ENCODE data around the gene CAP2.
"Not testable (repeated sequence)": the region's sequence is repeated elsewhere in the genome, so short reads cannot be mapped to it uniquely, and the experiment has no call there.

Gene CAP2

DNA sequence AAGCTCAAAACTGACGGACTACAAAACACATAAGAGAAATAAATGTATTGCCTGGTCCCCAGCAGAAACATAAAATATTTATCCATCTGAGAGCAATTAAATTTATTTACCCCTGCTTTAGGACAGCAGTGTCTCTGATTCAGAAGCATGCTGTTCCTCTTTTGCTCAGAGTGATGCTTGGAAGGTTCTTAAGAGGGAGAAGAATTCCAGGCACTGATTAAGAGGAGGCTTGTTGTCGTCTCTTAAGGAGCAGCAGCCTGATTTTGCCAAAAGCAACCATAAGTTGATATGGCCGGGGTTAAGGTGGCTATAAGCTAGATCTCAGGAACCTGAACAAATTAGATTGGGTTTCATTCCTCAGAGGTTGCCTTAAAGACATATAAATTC lies 25.8 kb downstream of the CAP2 start:
- no peak overlapping the region for H3K27ac ChIP-seq
- TF ChIP-seq, protein P1, sequence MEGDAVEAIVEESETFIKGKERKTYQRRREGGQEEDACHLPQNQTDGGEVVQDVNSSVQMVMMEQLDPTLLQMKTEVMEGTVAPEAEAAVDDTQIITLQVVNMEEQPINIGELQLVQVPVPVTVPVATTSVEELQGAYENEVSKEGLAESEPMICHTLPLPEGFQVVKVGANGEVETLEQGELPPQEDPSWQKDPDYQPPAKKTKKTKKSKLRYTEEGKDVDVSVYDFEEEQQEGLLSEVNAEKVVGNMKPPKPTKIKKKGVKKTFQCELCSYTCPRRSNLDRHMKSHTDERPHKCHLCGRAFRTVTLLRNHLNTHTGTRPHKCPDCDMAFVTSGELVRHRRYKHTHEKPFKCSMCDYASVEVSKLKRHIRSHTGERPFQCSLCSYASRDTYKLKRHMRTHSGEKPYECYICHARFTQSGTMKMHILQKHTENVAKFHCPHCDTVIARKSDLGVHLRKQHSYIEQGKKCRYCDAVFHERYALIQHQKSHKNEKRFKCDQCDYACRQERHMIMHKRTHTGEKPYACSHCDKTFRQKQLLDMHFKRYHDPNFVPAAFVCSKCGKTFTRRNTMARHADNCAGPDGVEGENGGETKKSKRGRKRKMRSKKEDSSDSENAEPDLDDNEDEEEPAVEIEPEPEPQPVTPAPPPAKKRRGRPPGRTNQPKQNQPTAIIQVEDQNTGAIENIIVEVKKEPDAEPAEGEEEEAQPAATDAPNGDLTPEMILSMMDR (IDR thresholded peaks at IDR 0.05), result no peak
- H3K9me3 ChIP-seq, result no peaks in the 10 kb centered on the region
- peaks cover 29% of the 10 kb centered on the region for H3K27me3 ChIP-seq
- no peak overlapping the region for H3K4me3 ChIP-seq (ENCODE audit: low read depth in 1 of 2, low read length in 1 of 2)
- no peaks in the 10 kb centered on the region for H3K36me3 ChIP-seq
- H3K4me1 ChIP-seq (ENCODE audit: control insufficient read depth in 1 of 2, insufficient read depth in 1 of 2, low read depth in 1 of 2, low read length in 1 of 2), result no peaks in the 10 kb centered on the region

DNA sequence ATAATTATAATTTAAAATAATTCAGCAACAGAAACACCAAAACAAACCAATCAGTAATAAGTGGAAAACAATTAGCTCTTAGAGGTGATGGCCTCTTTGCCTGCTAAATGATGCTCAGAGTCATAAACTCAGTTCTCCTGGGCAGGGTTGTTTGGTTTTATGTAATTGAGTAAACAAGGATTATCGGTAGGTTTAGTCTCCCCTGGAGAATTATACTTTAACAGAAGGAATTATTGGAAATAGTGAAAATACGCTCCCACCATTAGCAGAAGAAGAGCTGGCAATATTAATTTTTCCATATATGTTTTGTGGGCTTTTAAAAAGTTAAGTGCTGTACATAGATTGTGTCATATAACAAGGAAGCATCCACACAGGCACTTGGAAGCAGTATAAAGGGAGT lies 27.0 kb downstream of the CAP2 start:
- no peaks in the 10 kb centered on the region for H3K9me3 ChIP-seq
- H3K4me3 ChIP-seq (ENCODE audit: low read depth in 1 of 2, low read length in 1 of 2), result no peak overlapping the region
- TF ChIP-seq, protein P1 (IDR thresholded peaks at IDR 0.05), result no peak
- H3K4me1 ChIP-seq (ENCODE audit: control insufficient read depth in 1 of 2, insufficient read depth in 1 of 2, low read depth in 1 of 2, low read length in 1 of 2), result no peaks in the 10 kb centered on the region
- no peaks in the 10 kb centered on the region for H3K36me3 ChIP-seq
- peaks cover 29% of the 10 kb centered on the region for H3K27me3 ChIP-seq
- no peak overlapping the region for H3K27ac ChIP-seq

DNA sequence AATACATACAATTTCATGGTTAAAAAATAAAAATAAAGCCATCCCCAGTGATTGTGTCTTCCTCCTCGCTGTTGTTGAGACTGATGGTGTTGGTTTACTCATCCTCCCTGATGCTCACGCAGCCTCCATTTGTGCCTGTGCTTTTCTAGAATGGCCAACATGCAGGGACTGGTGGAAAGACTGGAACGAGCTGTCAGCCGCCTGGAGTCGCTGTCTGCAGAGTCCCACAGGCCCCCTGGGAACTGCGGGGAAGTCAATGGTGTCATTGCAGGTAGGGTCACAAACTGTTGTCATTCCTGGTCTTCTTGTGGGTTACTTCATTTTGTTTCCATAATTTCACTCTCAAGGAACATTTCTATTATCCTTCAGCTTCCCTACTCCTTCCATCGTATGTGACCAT lies 28.0 kb downstream of the CAP2 start:
- Histone ChIP-seq H3K4me1 (ENCODE audit: control insufficient read depth in 1 of 2, insufficient read depth in 1 of 2, low read depth in 1 of 2, low read length in 1 of 2) (no peaks in the 10 kb centered on the region), H3K9me3 (no peaks in the 10 kb centered on the region), H3K27ac (no peak overlapping the region), H3K27me3 (peaks cover 29% of the 10 kb centered on the region), H3K4me3 (ENCODE audit: low read depth in 1 of 2, low read length in 1 of 2) (no peak overlapping the region), H3K36me3 (no peaks in the 10 kb centered on the region)
- TF ChIP-seq, protein P1 (IDR thresholded peaks at IDR 0.05), result no peak

DNA sequence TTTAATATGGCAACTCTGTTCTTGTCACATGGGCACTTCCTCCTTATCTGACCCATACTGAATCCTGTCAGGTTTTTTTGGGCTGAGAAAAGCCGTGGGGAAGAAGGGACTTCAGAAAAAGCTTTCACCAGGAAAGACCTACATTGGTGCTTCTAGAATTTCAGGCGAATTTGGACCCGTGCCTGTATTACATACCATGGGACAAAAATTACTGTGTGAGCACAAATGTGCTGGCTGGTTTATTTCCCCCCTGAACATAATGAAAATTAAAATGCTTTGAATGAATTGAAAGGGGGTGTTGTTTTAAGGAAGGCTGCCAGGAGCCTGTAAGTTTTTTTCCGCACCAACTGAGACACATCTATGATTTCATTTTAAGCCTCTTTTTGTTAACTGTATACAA lies 29.6 kb downstream of the CAP2 start:
- Histone ChIP-seq H3K4me3 (ENCODE audit: low read depth in 1 of 2, low read length in 1 of 2) (no peak overlapping the region), H3K4me1 (ENCODE audit: control insufficient read depth in 1 of 2, insufficient read depth in 1 of 2, low read depth in 1 of 2, low read length in 1 of 2) (no peaks in the 10 kb centered on the region), H3K36me3 (no peaks in the 10 kb centered on the region), H3K9me3 (no peaks in the 10 kb centered on the region), H3K27me3 (peaks cover 24% of the 10 kb centered on the region), H3K27ac (no peak overlapping the region)
- TF ChIP-seq, protein P1 (IDR thresholded peaks at IDR 0.05), result no peak

DNA sequence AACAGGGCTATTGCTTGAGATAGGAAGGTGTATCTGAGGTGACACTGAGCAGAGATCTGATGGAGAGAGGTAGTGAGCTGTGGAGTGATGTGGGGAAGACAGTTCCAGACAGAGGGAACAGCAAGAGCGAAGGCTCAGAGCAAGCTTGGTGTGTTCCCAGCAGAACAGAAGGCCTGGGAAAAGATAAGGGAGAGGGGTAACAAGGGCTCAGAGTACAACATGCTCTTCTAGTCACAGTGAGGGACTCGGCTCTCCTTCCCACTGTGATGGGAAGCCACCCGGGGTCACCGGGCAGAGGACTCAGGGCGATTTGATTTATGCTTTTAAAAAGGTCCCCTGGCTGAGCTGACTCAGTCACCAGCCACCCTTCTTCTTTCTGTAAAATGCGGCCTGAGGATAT lies 33.7 kb downstream of the CAP2 start:
- Histone ChIP-seq H3K9me3 (no peaks in the 10 kb centered on the region), H3K36me3 (no peaks in the 10 kb centered on the region), H3K27me3 (peaks cover 6% of the 10 kb centered on the region), H3K4me1 (ENCODE audit: control insufficient read depth in 1 of 2, insufficient read depth in 1 of 2, low read depth in 1 of 2, low read length in 1 of 2) (no peaks in the 10 kb centered on the region), H3K4me3 (ENCODE audit: low read depth in 1 of 2, low read length in 1 of 2) (no peak overlapping the region), H3K27ac (no peak overlapping the region)
- TF ChIP-seq, protein P1 (IDR thresholded peaks at IDR 0.05), result no peak

DNA sequence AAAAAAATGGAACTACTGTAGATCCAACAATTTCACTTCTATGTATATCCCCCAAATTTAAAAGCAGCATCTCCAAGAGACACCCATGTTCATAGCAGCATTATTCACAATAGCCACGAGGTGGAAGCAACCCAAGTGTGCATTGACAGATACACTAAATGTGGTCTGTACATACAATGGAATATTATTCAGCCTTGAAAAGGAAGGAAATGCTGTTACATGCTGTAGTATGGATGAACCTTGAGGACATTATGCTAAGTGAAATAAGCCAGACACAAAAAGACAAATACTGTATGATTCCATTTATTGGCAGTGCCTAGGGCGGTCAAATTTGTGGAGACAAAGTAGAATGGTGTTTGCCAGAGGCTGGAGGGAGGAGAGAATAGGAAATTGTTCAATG lies 34.2 kb downstream of the CAP2 start:
- no peak overlapping the region for H3K27ac ChIP-seq
- peaks cover 6% of the 10 kb centered on the region for H3K27me3 ChIP-seq
- no peaks in the 10 kb centered on the region for H3K9me3 ChIP-seq
- TF ChIP-seq, protein P1 (IDR thresholded peaks at IDR 0.05), result no peak
- H3K4me3 ChIP-seq (ENCODE audit: low read depth in 1 of 2, low read length in 1 of 2), result no peak overlapping the region
- no peaks in the 10 kb centered on the region for H3K36me3 ChIP-seq
- no peaks in the 10 kb centered on the region for H3K4me1 ChIP-seq (ENCODE audit: control insufficient read depth in 1 of 2, insufficient read depth in 1 of 2, low read depth in 1 of 2, low read length in 1 of 2)

DNA sequence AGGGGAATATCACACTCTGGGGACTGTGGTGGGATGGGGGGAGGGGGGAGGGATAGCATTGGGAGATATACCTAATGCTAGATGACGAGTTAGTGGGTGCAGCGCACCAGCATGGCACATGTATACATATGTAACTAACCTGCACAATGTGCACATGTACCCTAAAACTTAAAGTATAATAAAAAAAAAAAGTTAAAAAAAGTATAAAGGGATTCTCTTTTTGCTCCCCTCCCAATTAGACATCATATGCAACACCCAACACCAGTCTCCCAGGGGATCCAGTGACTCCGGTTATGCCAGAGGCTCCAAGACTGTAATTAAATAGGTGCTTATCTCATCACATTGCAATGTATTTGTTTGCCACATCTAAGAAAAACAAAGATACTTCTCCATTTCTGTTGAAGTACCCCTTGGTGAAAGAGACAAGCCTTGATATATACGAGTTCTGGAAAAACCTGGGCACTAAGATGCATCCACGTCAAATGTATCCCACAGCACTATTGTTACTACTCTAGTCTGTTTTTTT lies 35.3 kb downstream of the CAP2 start:
- not testable (repeated sequence) for H3K9me3 ChIP-seq; H3K4me1 ChIP-seq (ENCODE audit: control insufficient read depth in 1 of 2, insufficient read depth in 1 of 2, low read depth in 1 of 2, low read length in 1 of 2); H3K27ac ChIP-seq; H3K4me3 ChIP-seq (ENCODE audit: low read depth in 1 of 2, low read length in 1 of 2); H3K36me3 ChIP-seq; H3K27me3 ChIP-seq

Measured in neutrophil (primary cell).